Inflammatory macrophage treated with lipopolysaccharide for 1 hour (primary cell): ENCODE measurements around the gene ARG2.

Source experiments
- DNase-seq, 2 donors: peaks; one replicate each; pipeline ENCODE4 v3.0.0-alpha.2; 2020 to 2022

The ARG2 gene

GRCh38 chr14:67641902-67642749 is 22.4 kb downstream of the ARG2 start:
- DNase-seq = no peak

DNA sequence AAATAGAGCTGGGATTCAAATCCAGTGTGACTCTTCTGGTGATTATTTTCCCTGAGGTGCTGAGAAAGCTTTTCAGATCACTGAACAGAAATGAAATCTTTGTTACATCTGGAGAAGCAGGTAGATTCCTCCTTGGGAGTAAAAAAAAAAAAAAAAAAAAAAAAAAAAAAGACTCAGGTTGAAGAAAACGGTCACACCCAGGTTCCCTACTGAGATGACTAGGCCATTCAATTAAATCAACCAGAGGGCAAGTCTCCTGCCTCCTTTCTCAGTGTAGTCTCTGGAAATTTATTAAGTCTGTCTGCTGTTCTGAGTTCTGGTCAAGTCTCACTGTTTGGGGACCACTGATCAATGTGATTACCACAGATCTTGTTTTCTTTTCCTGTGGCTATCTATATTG is 24.0 kb downstream of the ARG2 start:
- DNase-seq = no peak

GRCh38 chr14:67644428-67644827 is 24.7 kb downstream of the ARG2 start:
- DNase-seq = no peak

- DNase-seq = no peak
Observed at GRCh38 chr14:67645414-67645813, 25.7 kb downstream of the ARG2 start.

DNA sequence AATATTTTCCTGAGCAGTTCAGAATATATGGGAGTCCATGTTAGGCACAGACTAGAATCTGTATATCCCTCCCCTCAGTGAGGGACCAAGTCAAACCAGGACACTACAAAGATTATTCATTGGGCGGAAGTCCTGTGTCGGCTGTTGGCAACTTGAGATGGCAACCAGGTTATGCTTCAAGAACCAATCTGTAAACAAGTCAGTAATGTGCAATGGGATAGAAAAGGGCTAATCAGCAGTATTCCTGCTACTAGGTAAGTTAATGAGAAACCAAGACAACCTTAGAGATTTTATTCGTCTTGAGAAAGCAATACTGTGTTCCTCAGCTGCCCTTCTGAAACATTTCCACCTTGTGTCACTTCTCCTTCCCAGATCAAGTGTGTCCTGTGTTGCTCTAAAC is 26.4 kb downstream of the ARG2 start:
- DNase-seq = no peak

DNA sequence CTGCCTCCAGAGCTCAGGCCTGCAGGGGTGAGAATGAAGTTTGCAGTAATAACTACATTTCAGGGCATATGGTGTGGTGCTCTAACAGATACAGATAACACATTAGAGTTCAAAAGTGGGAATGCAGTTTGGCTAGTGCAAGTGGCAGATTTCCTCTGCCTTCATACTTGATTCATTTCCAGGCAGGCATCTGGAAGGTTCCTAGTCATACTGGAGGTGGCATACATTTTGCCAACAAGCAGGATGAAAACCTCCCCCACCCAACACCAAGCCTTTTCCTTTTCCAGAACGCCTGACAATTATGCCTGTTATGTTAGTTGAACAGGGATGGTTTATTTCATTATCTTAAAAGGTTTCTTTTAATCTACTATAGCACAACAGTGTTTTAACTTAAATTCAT is 30.4 kb downstream of the ARG2 start:
- DNase-seq = no peak

DNA sequence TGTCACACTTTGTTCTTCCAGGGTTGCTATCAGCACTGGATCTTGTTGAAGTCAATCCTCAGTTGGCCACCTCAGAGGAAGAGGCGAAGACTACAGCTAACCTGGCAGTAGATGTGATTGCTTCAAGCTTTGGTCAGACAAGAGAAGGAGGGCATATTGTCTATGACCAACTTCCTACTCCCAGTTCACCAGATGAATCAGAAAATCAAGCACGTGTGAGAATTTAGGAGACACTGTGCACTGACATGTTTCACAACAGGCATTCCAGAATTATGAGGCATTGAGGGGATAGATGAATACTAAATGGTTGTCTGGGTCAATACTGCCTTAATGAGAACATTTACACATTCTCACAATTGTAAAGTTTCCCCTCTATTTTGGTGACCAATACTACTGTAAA is 31.0 kb downstream of the ARG2 start:
- no peak for DNase-seq

DNA sequence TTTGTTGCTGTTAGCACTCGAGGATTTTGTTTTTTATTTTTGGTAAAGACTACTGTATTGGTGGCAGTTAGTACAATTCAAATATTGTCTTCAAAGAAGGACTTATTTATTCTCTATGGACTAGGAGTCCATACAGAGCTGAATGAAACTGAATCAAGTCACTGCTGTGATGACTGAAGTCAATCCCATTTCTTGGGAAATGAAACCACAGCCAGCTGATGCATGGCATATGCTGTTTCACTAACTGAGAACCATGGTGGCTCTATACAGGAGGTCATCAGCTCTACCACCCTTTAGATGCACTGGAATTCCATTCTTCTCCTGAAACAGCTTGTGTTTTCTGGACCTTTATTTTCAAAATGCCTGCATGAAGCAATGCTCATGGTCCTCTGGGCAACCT is 32.5 kb downstream of the ARG2 start:
- no peak for DNase-seq

DNA sequence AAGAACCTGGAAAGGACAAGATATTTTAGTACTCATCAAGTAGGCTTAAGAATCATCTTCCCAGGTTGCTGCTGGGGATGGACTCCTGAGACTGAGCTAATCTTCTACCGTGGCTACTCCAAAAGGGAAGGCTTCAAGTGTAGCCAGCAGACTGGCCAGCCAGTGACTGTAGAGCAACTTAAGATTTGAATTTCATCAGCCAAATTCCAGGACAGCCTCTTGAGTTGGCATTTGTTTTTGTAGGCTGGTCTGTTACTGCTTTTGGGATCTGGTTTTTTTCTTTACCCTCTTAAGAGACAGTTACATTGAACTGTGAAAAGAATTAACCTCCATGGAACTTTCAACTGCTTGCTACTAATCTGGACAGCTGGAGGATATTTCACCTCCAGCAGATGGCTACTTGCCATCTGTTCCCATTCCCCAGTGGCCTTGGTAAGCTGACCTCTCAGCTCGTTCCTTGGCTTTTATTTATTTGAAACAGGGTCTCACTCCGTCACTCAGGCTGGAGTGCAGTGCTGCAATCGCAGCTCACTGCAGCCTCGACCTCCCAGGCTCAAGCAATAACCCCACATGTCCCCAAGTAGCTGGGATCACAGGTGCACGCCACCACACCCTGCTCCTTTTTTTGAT is 34.0 kb downstream of the ARG2 start:
- DNase-seq = no peak

DNA sequence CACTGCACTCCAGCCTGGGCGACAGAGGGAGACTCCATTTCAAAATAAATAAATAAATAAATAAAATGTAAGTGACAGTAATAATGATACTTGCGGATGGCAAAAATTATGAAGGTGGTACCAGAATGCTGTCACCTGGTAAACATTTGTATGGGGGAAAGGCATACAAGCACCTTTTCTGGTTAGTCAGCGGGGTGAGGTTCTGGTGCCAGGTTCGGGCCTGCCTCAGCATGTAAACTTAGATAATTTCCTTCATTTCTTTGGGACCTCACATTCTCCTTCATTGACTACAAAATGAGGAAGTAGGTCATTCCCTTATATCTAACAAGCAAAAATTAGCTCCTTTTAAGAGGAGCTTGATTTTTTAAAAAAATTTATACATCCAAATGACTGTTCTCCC is 43.9 kb downstream of the ARG2 start:
- no peak for DNase-seq

DNA sequence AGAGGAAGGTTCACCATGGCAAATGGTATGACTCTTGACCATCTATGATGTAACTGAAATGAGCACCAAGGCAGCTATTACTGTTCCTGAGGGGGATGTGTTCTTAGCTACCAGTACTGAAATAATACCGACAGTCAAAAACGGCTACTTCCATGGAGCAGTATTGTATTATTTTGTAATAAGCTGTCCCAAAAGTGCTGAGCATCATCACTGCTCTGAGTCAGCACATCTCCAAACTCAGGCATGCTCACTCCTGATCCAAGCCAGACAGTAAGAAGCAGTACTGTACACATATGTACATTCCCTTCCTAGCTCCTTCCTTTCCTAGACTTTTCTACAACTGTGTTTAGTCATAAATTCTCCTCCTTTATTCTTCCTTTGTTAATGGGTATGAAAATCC is 46.1 kb downstream of the ARG2 start:
- no peak for DNase-seq

GRCh38 chr14:67666750-67667449 is 47.2 kb downstream of the ARG2 start:
- DNase-seq = peak; percentile 34 to 63

DNA sequence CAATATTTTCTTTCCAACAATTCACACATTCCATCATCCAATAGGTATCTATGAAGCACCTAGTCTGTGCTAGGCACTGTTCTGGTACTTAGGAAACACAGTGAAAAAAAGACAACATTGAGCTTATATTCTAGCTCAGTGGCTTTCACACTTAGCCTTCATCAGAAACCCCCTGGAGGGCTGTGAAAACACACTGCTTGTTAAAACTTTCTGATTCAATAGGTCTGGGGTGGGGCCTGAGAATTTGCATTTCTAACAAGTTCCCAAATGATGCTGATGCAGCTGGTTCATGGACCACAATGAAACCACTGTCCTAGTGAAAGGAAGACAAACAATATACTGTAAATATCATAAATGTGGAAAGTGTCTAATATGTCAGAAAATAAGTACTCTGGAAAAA is 48.8 kb downstream of the ARG2 start:
- DNase-seq = no peak

DNA sequence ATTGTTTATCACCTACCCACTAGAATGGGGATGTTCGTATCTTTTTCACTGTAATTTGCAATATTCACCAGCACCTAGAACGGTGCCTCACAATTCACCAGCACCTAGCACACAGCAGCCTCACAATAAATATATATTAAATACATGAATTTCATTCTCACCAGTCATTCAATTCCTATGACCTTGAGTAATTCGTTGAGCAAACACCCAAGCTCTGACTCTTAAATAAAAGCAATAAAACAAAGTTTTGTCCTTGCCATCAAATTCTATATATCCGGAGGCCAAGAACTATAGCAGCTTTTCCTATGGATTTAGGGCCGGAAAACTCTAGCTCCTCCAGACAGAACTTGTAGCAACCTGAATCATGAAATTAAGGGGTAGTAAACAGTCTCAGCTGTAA is 53.7 kb downstream of the ARG2 start:
- no peak for DNase-seq

- DNase-seq = peak; percentile 50 to 55
Observed at GRCh38 chr14:67674139-67674479, 54.4 kb downstream of the ARG2 start.

GRCh38 chr14:67674480-67675218 is 54.9 kb downstream of the ARG2 start, which contains the start of gene VTI1B:
VTI1B (minus strand) TSS chr14:67674632; CDS start chr14:67674489, 143 bp downstream.
- DNase-seq = peak; percentile 71 to 74

- no peak for DNase-seq
Observed at GRCh38 chr14:67675219-67675582, 55.5 kb downstream of the ARG2 start.

- no peak for DNase-seq
Observed at GRCh38 chr14:67679006-67679405, 59.3 kb downstream of the ARG2 start.

DNA sequence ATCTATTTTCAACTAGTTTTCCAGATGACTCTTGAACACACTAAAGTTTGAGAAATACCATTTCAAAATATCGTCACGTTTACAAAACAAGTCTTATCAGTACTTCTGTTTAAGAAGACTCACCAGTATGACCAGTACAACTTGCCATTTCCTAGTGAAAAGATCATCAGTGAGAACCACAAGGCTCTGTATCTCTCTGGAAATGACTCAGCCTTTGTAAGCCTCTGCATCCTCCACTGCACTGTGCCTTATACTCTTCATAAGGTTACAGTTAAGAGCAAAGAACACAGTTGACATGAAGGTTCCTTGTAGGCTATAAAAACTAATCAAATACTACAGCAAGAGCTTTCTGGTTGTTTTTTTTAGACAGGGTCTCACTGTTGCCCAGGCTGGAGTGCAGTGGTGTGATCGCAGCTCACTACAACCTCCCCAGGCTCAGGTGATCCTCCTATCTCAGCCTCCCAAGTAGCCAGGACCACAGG is 60.4 kb downstream of the ARG2 start:
- DNase-seq = peak; percentile 62 to 81

DNA sequence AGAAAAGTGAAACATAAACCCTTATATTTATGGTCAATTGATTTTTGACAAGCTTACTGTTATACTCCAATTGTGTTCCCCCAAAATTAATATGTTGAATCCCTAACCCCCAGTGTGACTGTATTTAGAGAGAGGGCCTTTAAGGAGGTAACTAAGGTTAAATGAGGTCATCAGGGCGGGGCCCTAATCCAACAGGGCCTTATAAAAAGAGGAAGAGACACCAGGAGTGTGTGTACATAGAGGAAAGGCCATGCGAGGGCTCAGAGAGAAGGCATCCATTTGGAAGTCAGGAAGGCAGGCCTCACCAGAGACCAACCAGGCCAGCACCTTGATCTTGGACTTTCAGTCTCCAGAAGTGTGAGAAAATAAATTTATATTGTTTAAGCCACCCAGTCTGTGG is 61.2 kb downstream of the ARG2 start:
- peak; percentile 91 to 94 for DNase-seq

DNA sequence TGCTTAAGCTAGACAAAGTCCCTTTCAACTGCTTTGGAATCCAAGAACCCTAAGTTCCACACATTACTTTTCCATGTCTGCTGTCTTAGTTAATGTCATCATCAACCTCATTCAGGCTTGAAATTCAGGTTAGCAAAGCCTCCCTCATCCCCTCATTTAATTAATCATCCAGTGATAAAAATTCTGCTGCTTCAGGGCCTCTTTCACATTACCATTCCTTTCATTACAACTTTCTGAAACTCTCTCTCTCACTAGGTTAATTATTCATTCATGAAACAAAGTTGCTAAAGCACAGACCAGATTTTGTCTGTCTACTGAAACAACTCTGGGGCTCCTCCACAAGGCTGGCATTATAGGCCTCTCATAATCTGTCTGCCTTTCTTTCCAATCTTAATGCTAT is 64.1 kb downstream of the ARG2 start:
- no peak for DNase-seq

DNA sequence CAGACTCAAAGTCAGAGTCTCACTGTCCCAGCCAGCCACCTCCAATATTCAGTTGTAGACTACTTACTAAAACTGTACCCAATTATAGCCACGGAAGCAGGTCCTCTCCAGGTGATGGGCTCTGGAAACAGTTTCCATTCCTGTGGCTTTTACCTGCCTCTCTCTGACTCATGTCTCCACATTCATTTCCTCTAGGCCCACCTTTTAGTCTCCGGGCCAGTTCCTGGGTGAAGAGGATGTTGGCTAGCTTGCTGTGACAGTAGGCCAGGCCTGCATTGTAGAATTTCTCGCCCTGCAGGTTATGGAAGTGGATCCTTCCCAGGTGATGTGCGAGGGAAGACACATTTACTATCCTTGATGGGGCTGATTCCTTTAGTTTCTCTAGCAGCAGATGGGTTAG is 70.3 kb downstream of the ARG2 start:
- no peak for DNase-seq

DNA sequence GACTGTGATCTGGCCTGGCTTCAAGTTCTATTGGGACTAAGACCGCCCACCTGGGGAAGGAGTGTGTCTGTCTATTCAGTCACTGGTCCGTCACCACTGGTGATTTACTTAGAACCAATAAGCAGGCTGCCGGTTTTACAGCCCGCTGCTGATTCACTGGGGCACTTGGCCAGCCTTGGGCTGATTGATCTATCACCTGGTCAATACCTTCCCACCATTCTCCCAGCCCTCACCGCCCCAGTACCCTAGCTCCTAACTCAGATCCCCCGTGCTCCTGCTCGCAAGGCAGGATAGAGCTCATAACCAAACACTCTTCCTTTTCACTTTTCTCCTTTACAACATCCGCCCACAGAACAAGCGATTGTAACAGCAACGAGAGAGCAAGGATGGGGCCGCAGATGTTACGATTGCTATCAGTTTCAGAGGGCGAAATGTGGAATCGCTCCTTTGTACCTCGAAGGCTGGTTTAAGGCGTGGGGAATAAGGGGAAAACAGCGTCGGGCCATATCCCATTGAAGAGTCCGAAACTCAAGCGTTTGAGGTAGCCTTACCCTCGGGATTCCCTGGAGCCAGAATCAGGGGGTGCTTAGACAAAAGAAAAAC is 75.2 kb downstream of the ARG2 start:
- DNase-seq = peak; percentile 79 to 93
